Stimulated activated effector memory CD8-positive, alpha-beta T cell treated with anti-CD3 and anti-CD28 coated beads, Interleukin-12 subunit alpha, Interleukin-12 subunit beta, amount 100 ng/mL, for 72 hours (primary cell): ENCODE data around the gene ST6GALNAC5.
A peak's percentile ranks its signal among the peaks of the same experiment; 100 is the strongest.

Experiments used
- ATAC-seq: fragments of 150-1000 bp; cut with Tn5 transposase; 2 replicates; pipeline ENCODE4 v1.10.0; 2021
- DNase-seq, 2 donors: peaks; one replicate each; pipeline ENCODE4 v3.0.0; 2021 to 2022; ENCODE audit warnings: low spot score in 2 of 2
- H3K27ac Mint-ChIP-seq: one replicate; pipeline ENCODE4 v1.8.0; 2022; ENCODE audit warnings: mild to moderate bottlenecking, mixed read lengths
- H3K36me3 Mint-ChIP-seq: one replicate; pipeline ENCODE4 v1.8.0; 2022; ENCODE audit warnings: mild to moderate bottlenecking, mixed read lengths
- H3K4me1 Mint-ChIP-seq: one replicate; pipeline ENCODE4 v1.8.0; 2022; ENCODE audit warnings: mixed read lengths
- H3K4me3 Mint-ChIP-seq: one replicate; pipeline ENCODE4 v1.8.0; 2022; ENCODE audit warnings: mild to moderate bottlenecking, mixed read lengths
- H3K9me3 Mint-ChIP-seq: one replicate; pipeline ENCODE4 v1.8.0; 2022; ENCODE audit warnings: mixed read lengths

Gene ST6GALNAC5

DNA sequence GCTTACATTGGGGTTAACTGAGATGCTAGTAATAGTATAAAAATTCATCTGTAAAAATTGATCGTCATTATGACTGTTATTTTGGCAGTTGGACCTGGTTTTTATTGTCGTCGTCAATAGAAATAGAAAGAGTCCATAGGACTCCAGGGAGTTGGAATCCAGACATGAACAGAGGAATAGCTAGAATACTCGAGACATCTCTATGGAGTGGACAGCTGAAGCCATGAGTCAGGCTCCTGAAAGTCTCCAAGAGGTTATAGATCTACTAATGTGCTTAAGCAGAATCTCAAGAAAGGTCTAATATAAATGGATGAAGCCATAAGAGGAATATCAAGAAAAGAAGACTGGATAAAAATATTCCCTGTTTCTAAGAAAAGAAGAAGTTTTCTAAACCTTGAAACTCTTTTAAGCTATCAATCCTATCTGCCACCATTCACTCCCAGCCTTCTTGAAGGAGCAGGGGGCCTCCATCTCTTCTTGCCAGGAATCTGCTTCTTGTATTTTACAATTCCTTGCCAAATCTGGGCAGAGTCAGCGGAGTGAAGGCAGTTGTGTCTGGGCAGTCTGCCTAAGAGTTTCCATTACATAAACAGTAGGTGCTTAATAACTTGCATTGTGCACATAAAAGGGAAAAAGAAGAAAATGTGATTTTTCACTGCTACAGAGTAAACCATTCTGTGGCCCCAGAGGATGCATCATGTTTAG, 163.3 kb downstream of the ST6GALNAC5 start:
- no peaks in the 10 kb centered on the region for H3K4me1 Mint-ChIP-seq
- DNase-seq (no peak), ATAC-seq (no peak)
- no peak overlapping the region for H3K27ac Mint-ChIP-seq
- H3K36me3 Mint-ChIP-seq: no peaks in the 10 kb centered on the region
- H3K4me3 Mint-ChIP-seq: no peak overlapping the region
- no peaks in the 10 kb centered on the region for H3K9me3 Mint-ChIP-seq

DNA sequence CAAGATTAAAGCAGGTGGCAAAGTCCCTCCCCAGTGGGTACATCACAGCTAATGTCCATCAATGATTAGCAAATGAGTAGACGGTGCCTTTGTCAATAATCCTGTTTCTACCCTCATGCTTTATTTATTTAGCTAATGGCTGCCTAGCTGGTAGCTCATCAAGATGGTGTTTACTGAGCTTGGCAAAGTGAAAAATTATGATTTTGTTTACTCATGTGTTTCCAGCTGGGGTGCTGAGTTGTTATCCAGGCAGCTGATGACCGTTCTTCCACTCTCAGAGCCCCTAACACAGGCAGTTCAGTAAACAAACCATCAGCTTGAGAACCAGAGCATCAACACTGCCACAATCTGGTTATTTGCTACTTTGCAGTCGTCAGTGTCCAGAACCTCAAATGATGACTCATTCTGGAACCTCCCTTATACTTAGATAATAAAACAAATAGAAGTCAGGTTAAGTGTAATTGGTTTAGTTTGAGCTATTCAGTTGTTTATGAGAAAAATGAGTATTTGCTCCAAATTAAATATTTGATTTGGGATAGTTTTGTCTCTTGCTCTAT, 163.9 kb downstream of the ST6GALNAC5 start:
- no peaks in the 10 kb centered on the region for H3K36me3 Mint-ChIP-seq
- no peak for ATAC-seq
- H3K4me3 Mint-ChIP-seq: no peak overlapping the region
- no peak overlapping the region for H3K27ac Mint-ChIP-seq
- H3K9me3 Mint-ChIP-seq: no peaks in the 10 kb centered on the region
- no peak for DNase-seq
- no peaks in the 10 kb centered on the region for H3K4me1 Mint-ChIP-seq

DNA sequence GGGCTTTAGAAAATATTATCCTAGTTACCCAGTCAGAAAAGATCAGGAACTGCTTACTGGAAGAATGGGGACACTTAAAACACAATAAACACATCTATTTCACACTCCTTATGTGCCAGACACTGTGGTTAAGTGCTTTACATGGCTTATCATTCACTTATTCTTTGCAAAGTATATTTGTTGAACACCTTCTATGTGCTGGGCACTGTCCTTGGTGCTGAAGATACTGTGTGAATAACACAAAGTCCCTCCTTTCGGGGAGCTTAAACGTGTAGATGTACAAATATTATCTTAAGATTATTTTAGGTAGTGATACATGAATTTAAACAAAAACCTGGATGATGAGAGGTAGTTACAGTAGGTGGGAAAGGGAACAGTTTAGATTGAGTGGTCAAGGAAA, 169.3 kb downstream of the ST6GALNAC5 start:
- Mint-ChIP-seq H3K4me1 (no peaks in the 10 kb centered on the region), H3K36me3 (no peaks in the 10 kb centered on the region), H3K27ac (no peak overlapping the region), H3K4me3 (no peak overlapping the region), H3K9me3 (peaks cover 4% of the 10 kb centered on the region)
- DNase-seq (no peak), ATAC-seq (no peak)

DNA sequence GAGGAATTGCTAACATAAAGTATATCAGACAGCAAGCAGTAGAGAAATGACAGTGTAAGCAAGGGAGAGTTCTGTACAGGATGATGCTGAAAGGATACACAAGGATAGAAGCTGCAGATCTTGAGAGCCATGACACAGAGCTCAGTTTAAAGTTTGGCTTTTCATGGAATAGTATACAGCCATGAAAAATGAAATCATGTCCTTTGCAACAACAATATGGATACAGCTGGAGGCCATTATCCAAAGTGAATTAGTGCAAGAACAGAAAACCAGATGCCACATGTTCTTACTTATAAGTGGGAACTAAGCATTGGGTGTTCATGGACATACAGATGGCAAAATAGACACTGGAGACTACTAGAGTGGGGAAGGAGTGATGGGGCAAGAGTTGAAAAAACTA, 169.8 kb downstream of the ST6GALNAC5 start:
- H3K4me3 Mint-ChIP-seq: no peak overlapping the region
- peaks cover 4% of the 10 kb centered on the region for H3K9me3 Mint-ChIP-seq
- no peaks in the 10 kb centered on the region for H3K4me1 Mint-ChIP-seq
- H3K27ac Mint-ChIP-seq: no peak overlapping the region
- ATAC-seq (no peak), DNase-seq (no peak)
- H3K36me3 Mint-ChIP-seq: no peaks in the 10 kb centered on the region

DNA sequence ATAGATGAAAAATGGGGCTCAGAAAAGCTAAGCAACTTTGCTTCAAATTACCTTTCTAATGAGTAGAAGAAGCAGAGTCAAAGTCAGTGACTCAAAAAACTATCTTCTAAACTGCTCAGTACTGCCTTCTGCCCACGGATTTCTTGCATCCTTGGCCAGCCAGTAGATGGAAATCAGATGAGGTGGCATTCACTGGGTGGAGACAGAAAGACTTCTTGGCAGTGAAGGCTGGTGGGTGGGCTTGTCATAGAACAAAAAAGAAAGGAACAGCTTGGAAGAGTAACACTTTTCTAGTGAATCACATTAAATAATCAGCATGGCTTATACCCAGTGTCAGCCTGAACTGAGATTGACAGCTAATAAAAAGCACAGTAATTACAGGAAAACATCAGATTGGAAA, 170.7 kb downstream of the ST6GALNAC5 start:
- H3K36me3 Mint-ChIP-seq: no peaks in the 10 kb centered on the region
- DNase-seq: no peak

DNA sequence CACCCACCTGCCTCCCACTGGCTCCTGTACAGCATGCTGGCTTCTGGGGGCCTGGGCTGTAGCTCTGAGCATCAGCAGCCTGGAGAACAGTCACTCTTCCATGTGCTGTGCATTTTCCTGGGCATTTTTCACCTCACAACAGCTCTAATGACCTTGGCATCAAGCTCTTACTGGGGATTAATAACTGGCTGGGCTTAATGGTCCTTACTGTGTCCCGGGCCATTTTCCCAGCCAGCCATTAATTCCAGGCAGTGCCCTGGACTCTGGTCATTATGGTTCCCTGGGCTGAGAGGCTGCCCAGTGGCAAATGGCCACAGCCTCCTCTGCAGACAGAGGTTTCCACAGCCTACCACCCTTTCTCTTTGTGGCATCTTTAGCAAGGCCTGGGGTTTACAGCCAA, 171.8 kb downstream of the ST6GALNAC5 start:
- Mint-ChIP-seq H3K4me3 (no peak overlapping the region), H3K9me3 (peaks cover 4% of the 10 kb centered on the region), H3K27ac (no peak overlapping the region), H3K36me3 (no peaks in the 10 kb centered on the region), H3K4me1 (no peaks in the 10 kb centered on the region)
- DNase-seq: no peak
- no peak for ATAC-seq

More for the DNA sequence above, 170.7 kb downstream of the ST6GALNAC5 start:
- H3K9me3 Mint-ChIP-seq: peaks cover 4% of the 10 kb centered on the region
- no peak overlapping the region for H3K27ac Mint-ChIP-seq
- no peak overlapping the region for H3K4me3 Mint-ChIP-seq
- no peak for ATAC-seq
- H3K4me1 Mint-ChIP-seq: no peaks in the 10 kb centered on the region

DNA sequence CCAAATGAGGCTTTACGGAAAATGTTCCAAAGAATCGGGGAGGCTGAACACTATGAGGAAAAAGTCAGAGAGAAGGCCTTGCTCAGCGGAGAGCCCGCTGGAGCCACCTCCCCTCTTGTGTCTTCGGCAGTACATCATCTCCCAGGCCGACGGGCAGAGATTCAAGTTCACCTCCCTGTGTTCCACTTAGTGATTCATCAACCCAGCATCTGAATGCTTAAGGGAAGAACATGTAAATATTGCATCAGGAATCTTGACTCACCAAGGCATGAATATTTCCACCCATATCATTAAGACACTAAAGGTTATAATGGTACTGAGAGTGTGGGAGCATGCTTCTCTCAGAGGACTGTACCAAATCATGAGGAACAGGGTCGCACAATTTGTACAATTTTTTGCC, 172.5 kb downstream of the ST6GALNAC5 start:
- ATAC-seq: no peak
- no peak overlapping the region for H3K4me3 Mint-ChIP-seq
- no peak overlapping the region for H3K27ac Mint-ChIP-seq
- no peak for DNase-seq
- no peaks in the 10 kb centered on the region for H3K36me3 Mint-ChIP-seq
- no peaks in the 10 kb centered on the region for H3K4me1 Mint-ChIP-seq
- peaks cover 4% of the 10 kb centered on the region for H3K9me3 Mint-ChIP-seq

DNA sequence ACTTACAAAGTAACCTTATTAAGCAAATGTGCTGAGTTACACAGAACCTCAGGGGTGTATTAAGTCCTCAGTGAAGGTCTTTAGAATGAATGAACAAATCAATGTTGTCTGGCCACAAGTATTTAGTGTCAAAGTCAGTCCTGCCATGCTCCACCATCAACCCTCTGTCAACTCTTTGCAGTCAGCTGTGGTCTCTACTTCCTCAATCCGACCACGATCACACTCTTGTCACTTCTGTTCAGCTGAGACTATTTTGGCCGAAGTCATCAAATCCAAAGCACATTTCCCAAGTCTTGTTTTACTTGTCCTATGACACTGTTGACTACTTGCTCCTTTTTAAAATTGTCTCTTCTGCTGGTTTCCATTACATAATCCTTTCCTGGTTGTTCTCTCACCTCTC, 173.5 kb downstream of the ST6GALNAC5 start:
- no peak for DNase-seq
- no peaks in the 10 kb centered on the region for H3K4me1 Mint-ChIP-seq
- no peak for ATAC-seq
- H3K27ac Mint-ChIP-seq: no peak overlapping the region
- H3K9me3 Mint-ChIP-seq: peaks cover 4% of the 10 kb centered on the region
- no peaks in the 10 kb centered on the region for H3K36me3 Mint-ChIP-seq
- H3K4me3 Mint-ChIP-seq: no peak overlapping the region

DNA sequence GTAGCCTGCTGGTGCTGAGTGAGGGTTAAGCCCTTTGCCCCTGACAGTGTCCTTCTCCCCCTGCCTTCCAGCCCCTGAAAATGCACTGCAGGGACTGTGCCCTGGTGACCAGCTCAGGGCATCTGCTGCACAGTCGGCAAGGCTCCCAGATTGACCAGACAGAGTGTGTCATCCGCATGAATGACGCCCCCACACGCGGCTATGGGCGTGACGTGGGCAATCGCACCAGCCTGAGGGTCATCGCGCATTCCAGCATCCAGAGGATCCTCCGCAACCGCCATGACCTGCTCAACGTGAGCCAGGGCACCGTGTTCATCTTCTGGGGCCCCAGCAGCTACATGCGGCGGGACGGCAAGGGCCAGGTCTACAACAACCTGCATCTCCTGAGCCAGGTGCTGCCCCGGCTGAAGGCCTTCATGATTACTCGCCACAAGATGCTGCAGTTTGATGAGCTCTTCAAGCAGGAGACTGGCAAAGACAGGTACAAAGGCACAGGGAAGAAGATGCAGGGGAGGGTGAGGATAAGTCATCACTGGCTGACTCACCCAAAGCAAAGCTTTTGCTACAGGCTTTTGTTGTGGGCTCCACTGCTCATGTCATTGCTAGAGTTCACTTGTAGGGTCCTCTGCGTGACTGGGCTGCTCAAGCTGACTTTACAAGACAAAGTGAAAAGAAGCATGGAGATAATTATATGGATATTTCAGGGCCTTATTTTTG, 177.0 kb downstream of the ST6GALNAC5 start:
- no peak for DNase-seq
- H3K9me3 Mint-ChIP-seq: no peaks in the 10 kb centered on the region
- no peaks in the 10 kb centered on the region for H3K36me3 Mint-ChIP-seq
- no peak overlapping the region for H3K4me3 Mint-ChIP-seq
- H3K4me1 Mint-ChIP-seq: peaks cover 11% of the 10 kb centered on the region
- ATAC-seq: peak; percentile 45
- H3K27ac Mint-ChIP-seq: no peak overlapping the region

DNA sequence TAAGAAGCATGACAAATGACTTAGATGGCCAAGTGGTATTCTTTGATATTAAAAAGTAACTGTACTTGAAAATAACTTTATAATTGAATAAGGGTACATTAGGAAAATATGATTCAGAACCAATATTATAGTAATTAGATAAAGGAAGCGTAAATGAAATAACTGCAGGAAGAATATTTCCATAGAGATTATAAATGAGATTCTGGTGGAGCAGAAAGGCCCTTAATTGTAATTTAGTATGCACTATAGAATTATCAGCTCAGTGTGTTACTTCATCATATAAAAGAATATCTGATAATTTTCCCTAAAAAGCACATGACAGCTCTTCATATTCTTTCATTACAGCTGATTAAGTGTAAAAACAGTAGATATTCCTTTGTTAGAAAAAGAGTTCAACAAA, 180.3 kb downstream of the ST6GALNAC5 start:
- H3K36me3 Mint-ChIP-seq: no peaks in the 10 kb centered on the region
- H3K4me1 Mint-ChIP-seq: peaks cover 11% of the 10 kb centered on the region
- H3K27ac Mint-ChIP-seq: no peak overlapping the region

DNA sequence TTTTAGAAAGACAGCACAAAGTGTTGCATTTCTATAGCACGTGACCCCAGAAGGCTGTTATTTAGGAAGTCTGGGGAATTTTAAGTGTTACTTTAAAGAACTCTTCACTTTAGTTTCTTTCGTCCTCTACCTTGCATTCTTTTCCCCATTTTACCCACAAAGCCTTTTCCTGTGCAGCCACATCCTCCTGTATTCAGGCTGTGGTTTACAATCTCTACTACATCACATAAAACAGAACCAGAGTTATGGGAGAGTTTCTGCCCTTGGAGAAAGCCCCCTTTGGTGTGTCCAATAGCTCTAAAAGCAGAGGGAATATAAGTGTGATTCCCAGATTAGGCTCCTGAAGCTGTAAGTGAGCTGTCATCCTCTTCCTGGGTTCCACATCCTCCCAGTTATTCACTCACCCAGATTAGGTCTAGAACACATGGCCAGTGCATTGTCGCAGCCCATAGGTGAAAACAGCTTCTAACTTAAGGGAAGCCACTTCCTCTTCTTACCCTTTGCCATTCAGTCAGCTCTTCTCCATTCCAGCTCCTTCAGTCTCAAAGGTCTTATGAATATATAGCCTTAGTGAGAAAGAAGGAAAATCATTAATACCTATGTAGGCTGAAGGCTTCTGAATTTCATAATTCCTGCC, 180.8 kb downstream of the ST6GALNAC5 start:
- H3K27ac Mint-ChIP-seq: no peak overlapping the region
- H3K4me1 Mint-ChIP-seq: peaks cover 11% of the 10 kb centered on the region
- H3K9me3 Mint-ChIP-seq: no peaks in the 10 kb centered on the region
- ATAC-seq: no peak
- no peak overlapping the region for H3K4me3 Mint-ChIP-seq
- no peaks in the 10 kb centered on the region for H3K36me3 Mint-ChIP-seq
- no peak for DNase-seq

More for the DNA sequence above, 180.3 kb downstream of the ST6GALNAC5 start:
- Mint-ChIP-seq H3K4me3 (no peak overlapping the region), H3K9me3 (no peaks in the 10 kb centered on the region)
- ATAC-seq: no peak
- no peak for DNase-seq

DNA sequence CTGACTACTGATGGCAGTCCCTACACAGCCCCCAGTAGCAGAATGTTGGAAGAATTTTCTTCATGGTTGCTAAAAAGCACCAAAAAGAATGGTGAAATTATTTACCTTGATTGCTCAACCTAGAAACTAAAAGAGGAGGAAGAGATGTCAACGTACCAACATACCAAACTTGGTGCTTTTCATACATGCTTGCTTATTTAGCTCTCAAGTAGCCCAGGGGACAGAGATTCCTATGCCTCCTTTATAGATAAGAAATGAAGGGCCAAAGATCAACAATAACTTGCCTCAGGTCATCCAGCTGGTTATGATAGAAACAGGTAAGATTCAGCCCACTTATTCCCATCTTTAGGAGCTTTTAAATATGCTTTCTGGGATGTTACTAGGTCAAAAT, 181.3 kb downstream of the ST6GALNAC5 start:
- Mint-ChIP-seq H3K27ac (no peak overlapping the region), H3K4me1 (peaks cover 11% of the 10 kb centered on the region), H3K9me3 (no peaks in the 10 kb centered on the region), H3K4me3 (no peak overlapping the region), H3K36me3 (no peaks in the 10 kb centered on the region)
- no peak for ATAC-seq
- no peak for DNase-seq

DNA sequence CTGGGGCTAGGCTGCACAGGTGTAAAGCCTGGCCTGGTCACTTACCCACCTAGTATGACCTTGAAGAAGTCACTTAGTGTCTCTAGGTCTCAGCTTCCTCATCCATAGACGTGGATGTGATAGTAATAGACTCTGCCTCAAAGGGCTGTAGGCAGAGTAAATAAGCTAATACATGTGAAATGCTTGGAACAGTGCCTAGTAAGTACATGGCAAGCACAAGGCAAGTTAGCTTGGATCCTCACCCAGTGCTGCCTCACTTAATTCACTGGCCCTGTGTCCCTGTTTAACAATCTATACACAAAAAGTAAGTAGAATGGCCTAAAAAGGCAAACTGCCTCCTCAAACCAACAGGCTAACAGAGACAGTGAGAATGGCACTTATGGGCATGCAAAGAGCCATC, 184.1 kb downstream of the ST6GALNAC5 start:
- H3K27ac Mint-ChIP-seq: no peak overlapping the region
- no peaks in the 10 kb centered on the region for H3K9me3 Mint-ChIP-seq
- no peak overlapping the region for H3K4me3 Mint-ChIP-seq
- DNase-seq: no peak
- H3K36me3 Mint-ChIP-seq: no peaks in the 10 kb centered on the region
- ATAC-seq: peak; percentile 38
- H3K4me1 Mint-ChIP-seq: peaks cover 11% of the 10 kb centered on the region

DNA sequence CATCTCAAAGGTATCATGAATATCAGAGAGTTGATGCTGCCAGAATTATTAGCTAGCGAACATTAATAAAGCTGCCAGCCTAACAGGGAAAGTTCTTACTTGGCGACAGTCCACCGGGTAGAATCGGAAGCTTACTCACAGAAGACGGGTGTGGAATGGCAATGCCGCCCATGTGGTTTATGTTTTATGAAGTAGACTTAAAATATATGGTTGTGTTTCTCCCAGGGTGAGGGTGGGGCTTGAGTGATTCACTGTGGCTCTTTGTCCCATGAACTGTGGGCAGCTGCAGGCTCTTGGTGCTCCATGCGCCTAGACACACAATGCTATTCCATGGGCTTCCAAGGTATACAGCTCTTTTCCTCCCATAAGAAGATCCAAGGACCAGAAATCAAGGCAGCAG, 189.2 kb downstream of the ST6GALNAC5 start:
- no peaks in the 10 kb centered on the region for H3K4me1 Mint-ChIP-seq
- no peak for DNase-seq
- H3K36me3 Mint-ChIP-seq: no peaks in the 10 kb centered on the region
- no peaks in the 10 kb centered on the region for H3K9me3 Mint-ChIP-seq
- no peak for ATAC-seq
- no peak overlapping the region for H3K4me3 Mint-ChIP-seq
- H3K27ac Mint-ChIP-seq: no peak overlapping the region

DNA sequence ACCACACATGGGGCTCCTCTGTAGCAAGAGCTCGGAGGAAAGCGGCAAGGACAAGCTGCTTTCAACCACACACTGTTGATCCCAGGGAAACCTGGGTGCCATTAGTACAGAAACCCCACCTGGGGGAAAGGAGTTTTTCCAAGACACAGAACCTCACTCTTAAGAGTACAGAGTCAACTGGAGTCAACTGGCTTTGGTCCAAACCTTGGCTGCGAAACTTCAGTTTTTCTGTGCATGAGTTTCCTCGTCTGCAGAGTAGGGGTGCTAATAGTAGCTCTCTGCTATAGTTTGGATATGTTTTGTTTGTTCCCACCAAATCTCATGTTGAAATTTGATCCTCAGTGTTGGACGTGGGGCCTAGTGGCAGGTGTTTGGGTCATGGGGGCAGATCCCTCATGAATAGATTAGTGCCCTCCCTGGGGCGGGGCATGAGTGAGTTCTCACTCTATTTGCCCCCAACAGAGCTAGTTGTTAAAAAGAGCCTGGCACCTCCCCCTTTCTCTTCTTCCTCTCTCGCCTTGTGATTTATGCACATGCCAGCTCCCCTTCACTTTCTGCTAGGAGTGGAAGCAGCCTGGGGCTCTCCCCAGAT, 190.8 kb downstream of the ST6GALNAC5 start:
- no peak overlapping the region for H3K27ac Mint-ChIP-seq

More for the DNA sequence above, 190.8 kb downstream of the ST6GALNAC5 start:
- DNase-seq (no peak), ATAC-seq (no peak)
- H3K9me3 Mint-ChIP-seq: no peaks in the 10 kb centered on the region
- H3K4me3 Mint-ChIP-seq: no peak overlapping the region
- H3K36me3 Mint-ChIP-seq: no peaks in the 10 kb centered on the region
- H3K4me1 Mint-ChIP-seq: no peaks in the 10 kb centered on the region
